ENCODE results near the gene CDKAL1.

The CDKAL1 gene

GRCh38 chr6:20900389-20901160 is 366.3 kb downstream of the CDKAL1 start:
- no peak for TF ChIP-seq TAF1 (IDR thresholded peaks at IDR 0.05; ENCODE audit: borderline replicate concordance, insufficient read depth, low read length)
- TF ChIP-seq POLR2AphosphoS5 (IDR thresholded peaks at IDR 0.05; ENCODE audit: low read depth, low read length): no peak
- no peak for TF ChIP-seq REST (IDR thresholded peaks at IDR 0.05; ENCODE audit: insufficient read depth in 1 of 2, low read depth in 2 of 2, low read length in 2 of 2)
- no peak for TF ChIP-seq FOXP2 (optimal IDR thresholded peaks at IDR 0.05; ENCODE audit: borderline replicate concordance, extremely low read depth, extremely low read length, insufficient read depth)
- TF ChIP-seq SIN3A (IDR thresholded peaks at IDR 0.05; ENCODE audit: borderline replicate concordance, insufficient read depth, low read length): no peak

- TF ChIP-seq FOXP2 (optimal IDR thresholded peaks at IDR 0.05; ENCODE audit: borderline replicate concordance, extremely low read depth, extremely low read length, insufficient read depth): no peak
- no peak for TF ChIP-seq TAF1 (IDR thresholded peaks at IDR 0.05; ENCODE audit: borderline replicate concordance, insufficient read depth, low read length)
- TF ChIP-seq POLR2AphosphoS5 (IDR thresholded peaks at IDR 0.05; ENCODE audit: low read depth, low read length): no peak
- TF ChIP-seq REST (IDR thresholded peaks at IDR 0.05; ENCODE audit: insufficient read depth in 1 of 2, low read depth in 2 of 2, low read length in 2 of 2): no peak
- no peak for TF ChIP-seq SIN3A (IDR thresholded peaks at IDR 0.05; ENCODE audit: borderline replicate concordance, insufficient read depth, low read length)
Observed at GRCh38 chr6:20905377-20905776, 371.1 kb downstream of the CDKAL1 start.

- TF ChIP-seq SIN3A (IDR thresholded peaks at IDR 0.05; ENCODE audit: borderline replicate concordance, insufficient read depth, low read length): no peak
- no peak for TF ChIP-seq TAF1 (IDR thresholded peaks at IDR 0.05; ENCODE audit: borderline replicate concordance, insufficient read depth, low read length)
- no peak for TF ChIP-seq FOXP2 (optimal IDR thresholded peaks at IDR 0.05; ENCODE audit: borderline replicate concordance, extremely low read depth, extremely low read length, insufficient read depth)
- TF ChIP-seq POLR2AphosphoS5 (IDR thresholded peaks at IDR 0.05; ENCODE audit: low read depth, low read length): no peak
- TF ChIP-seq REST (IDR thresholded peaks at IDR 0.05; ENCODE audit: insufficient read depth in 1 of 2, low read depth in 2 of 2, low read length in 2 of 2): no peak
Observed at GRCh38 chr6:20906945-20907344, 372.7 kb downstream of the CDKAL1 start.

GRCh38 chr6:20907486-20908071 is 373.3 kb downstream of the CDKAL1 start:
- TF ChIP-seq SIN3A (IDR thresholded peaks at IDR 0.05; ENCODE audit: borderline replicate concordance, insufficient read depth, low read length) (no peak), FOXP2 (optimal IDR thresholded peaks at IDR 0.05; ENCODE audit: borderline replicate concordance, extremely low read depth, extremely low read length, insufficient read depth) (no peak), POLR2AphosphoS5 (IDR thresholded peaks at IDR 0.05; ENCODE audit: low read depth, low read length) (no peak), REST (IDR thresholded peaks at IDR 0.05; ENCODE audit: insufficient read depth in 1 of 2, low read depth in 2 of 2, low read length in 2 of 2) (no peak), TAF1 (IDR thresholded peaks at IDR 0.05; ENCODE audit: borderline replicate concordance, insufficient read depth, low read length) (no peak)
